HG03280 (cell line): ENCODE results near the gene SMARCD2.
A peak's percentile ranks its signal among the peaks of the same experiment; 100 is the strongest.
"Not testable (repeated sequence)": the region's sequence is repeated elsewhere in the genome, so short reads cannot be mapped to it uniquely, and the experiment has no call there.

Experiments
- ATAC-seq: cut with Tn5 transposase; IDR thresholded peaks from one replicate; pipeline ENCODE4 v1.9.1; 2021; ENCODE audit warnings: mild to moderate bottlenecking, moderate library complexity; ENCODE audit not compliant: unreplicated experiment

Gene SMARCD2

DNA sequence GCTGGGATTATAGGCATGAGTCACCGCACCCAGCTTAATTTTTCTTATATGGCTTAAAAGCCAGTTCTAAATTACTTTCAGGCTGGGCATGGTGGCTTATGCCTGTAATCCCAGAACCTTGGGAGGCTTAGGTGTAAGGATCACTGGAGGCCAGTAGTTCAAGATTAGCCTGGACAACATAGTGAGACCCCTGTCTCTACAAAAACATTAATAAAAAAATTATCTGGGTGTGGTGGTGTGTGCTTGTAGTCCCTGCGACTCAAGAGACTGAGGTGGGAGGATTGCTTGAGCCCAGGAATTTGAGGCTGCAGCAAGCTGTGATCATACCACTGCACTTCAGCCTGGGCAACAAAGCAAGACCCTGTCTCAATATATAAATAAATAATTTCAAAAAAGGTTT is 10.8 kb upstream of the SMARCD2 start:
- ATAC-seq = no peak

GRCh38 chr17:63850401-63850800 is 7.9 kb upstream of the SMARCD2 start:
- no peak for ATAC-seq

- peak; percentile 78 for ATAC-seq
Observed at GRCh38 chr17:63848834-63849689, 6.6 kb upstream of the SMARCD2 start.

- ATAC-seq = no peak
Observed at GRCh38 chr17:63847525-63848249, 5.2 kb upstream of the SMARCD2 start.

GRCh38 chr17:63845509-63845908 is 3.0 kb upstream of the SMARCD2 start:
- no peak for ATAC-seq

GRCh38 chr17:63843910-63844677 is 1.6 kb upstream of the SMARCD2 start:
- ATAC-seq = no peak

DNA sequence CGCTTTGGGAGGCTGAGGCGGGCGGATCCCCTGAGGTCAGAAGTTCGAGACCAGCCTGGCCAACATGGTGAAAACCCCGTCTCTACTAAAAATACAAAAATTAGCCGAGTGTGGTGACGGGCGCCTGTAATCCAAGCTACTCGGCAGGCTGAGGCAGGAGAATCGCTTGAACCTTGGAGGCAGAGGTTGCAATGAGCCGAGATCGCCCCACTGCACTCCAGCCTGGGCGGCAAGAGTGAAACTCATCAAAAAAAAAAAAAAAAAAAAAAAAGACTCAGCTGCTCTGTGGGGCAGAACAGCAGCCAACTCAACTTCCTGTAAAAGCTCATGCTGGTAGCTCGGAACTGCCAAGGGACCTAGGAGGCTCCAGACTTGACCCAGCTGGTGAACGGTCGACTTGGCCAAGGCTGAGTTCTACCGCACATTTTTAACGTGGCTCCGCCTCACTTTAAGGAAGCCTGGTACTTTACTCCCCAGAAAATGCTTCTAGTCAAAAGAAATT is 953 bp upstream of the SMARCD2 start:
- not testable (repeated sequence) for ATAC-seq

GRCh38 chr17:63842173-63842539 is 329 bp downstream of the SMARCD2 start:
- peak; percentile 33 for ATAC-seq

- no peak for ATAC-seq
Observed at GRCh38 chr17:63841350-63842172, 924 bp downstream of the SMARCD2 start.

- no peak for ATAC-seq
Observed at GRCh38 chr17:63840591-63841349, 1.7 kb downstream of the SMARCD2 start.

GRCh38 chr17:63838631-63839171 is 3.8 kb downstream of the SMARCD2 start:
- ATAC-seq = no peak

DNA sequence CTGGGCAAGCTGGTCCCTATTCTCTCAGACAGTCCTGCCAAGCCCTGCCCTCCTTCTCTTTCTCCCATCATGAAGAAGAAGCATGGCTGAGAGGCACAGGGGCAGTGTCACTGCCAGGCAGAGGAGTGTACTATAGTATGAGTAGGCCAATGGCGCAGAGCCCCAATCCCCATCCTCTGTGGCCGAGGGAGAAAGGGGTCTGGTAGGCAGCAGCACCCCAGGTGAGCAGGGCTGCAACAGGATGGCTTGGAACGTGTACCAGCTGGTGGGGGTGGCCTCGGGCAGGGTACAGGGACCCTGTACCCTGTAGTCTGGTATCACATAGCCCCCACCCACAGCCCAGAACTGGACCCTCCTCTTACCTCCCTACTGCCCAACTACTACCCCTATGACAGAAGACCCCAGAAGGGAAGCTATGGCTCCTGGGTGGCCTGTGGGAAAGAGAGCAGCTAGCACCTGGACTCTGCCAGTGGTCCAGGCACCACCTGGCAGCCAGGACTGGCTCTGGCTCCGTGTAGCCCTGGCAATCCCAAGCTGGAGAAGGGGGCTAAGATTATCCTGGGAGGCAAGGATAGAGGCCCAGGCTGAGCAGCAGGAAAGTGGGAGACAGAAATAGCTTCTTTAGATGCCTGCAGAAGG is 4.4 kb downstream of the SMARCD2 start:
- ATAC-seq = no peak

DNA sequence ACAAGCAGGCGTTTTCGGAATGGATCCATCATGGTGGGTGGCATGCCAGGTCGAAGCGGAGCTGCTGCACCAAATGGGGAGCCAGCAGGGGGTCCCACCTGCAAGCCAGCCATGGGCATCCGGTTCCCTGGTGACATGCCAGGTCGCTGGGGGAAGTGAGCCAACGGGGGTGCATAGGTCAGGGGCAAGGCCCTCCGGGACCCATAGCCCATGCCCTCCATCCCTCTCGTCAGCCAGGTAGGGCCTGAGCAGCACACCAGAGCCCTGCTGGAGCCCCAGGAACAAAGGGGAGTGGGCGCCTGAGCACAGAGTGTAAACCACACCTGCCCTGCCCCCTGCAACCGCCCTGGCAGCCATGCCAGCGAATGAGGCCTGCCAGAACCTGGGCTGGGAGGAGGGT is 5.0 kb downstream of the SMARCD2 start:
- ATAC-seq = no peak

DNA sequence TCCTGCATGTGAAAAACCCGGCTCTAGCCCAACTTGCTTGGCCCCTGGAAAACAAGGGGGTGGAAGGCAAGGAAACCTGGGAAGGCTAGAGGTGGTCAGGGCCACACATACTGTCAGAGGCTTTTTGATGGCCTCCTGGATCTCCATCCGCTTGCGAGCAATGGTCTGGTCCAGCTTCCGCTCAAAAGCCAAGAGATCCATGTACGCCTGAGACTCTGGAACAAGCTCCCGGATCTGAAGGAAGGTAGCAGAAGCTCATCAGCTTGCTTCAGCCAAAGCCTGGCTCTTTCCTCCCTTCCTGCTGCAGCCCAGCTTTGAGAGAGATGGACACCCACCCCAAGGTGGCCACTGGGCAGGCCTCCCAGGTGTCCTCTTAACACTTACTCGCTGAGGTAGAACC is 5.7 kb downstream of the SMARCD2 start:
- ATAC-seq = no peak

- ATAC-seq = no peak
Observed at GRCh38 chr17:63835167-63835720, 7.2 kb downstream of the SMARCD2 start.

DNA sequence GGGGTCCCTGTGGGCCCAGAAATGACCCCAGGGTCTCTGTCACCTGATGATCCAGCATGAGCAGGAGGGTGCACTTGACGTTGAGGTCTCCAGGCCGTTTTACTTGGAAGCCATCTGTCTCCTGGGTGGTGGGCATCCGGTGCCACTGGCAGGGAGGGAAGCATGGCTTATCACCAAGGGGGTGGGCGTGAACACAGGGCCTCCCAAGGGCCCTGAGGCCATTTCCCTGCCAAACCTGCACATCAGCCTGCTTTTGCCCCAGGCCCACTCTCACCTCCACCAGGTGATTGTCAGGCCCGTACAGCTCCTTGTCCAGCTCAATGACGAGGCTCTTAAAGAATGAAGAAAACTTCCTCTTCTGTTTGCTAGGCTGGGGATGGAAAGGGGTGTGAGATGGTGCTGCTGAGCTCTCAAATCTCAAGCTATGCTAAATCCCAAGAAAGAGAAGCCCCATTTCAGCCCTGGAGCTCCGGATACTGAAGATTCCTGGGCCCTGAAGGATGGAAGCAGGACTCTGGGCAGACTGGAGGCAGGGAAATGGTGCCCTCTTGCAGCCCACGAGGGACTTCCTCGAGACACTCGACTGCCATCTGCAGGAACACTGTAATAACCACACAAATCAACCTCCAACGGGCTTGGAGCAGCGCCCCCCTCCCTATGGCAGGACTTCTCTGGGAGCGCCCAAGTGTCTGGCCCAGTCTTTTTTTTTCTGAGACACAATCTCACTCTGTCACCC is 7.9 kb downstream of the SMARCD2 start:
- ATAC-seq = peak; percentile 53

GRCh38 chr17:63833741-63834373 is 8.6 kb downstream of the SMARCD2 start:
- ATAC-seq = no peak
